Astrocyte (in vitro differentiated cells and primary cell): ENCODE measurements around the gene SHISA9. TPM values are rescaled to one million over a fixed set of nuclear protein-coding genes. Genes with fewer than 3 reads are reported as not detected.

Experiments
- DNase-seq: peaks from one replicate; pipeline ENCODE4 v3.0.0-alpha.2; 2010; ENCODE audit warnings: low read depth
- FAIRE-seq: peaks from 2 replicates; lab custom pipeline; 2011; peaks lifted over from hg19 to GRCh38; lab: Jason Lieb, UNC
- H2AFZ ChIP-seq: 2 replicates; pipeline ENCODE4 v1.6.0; 2012; ENCODE audit warnings: low read depth, low read length, inconsistent platforms
- H3K27ac ChIP-seq: 2 replicates; pipeline ENCODE4 v1.5.1; 2011; ENCODE audit warnings: low read depth, low read length, inconsistent platforms
- H3K27me3 ChIP-seq: 2 replicates; pipeline ENCODE4 v1.6.0; 2011; ENCODE audit warnings: low read length, inconsistent platforms; ENCODE audit not compliant: insufficient read depth
- H3K36me3 ChIP-seq: 2 replicates; pipeline ENCODE4 v1.5.1; 2011; ENCODE audit warnings: low read length, inconsistent platforms; ENCODE audit not compliant: insufficient read depth
- H3K4me1 ChIP-seq: 2 replicates; pipeline ENCODE4 v1.5.1; 2011; ENCODE audit warnings: low read length, inconsistent platforms; ENCODE audit not compliant: insufficient read depth
- H3K4me2 ChIP-seq: 2 replicates; pipeline ENCODE4 v1.6.0; 2012; ENCODE audit warnings: low read length, inconsistent platforms
- H3K4me3 ChIP-seq: 2 replicates; pipeline ENCODE4 v1.5.1; 2011; ENCODE audit warnings: low read depth, mild to moderate bottlenecking, low read length, inconsistent platforms; ENCODE audit not compliant: insufficient read depth
- H3K79me2 ChIP-seq: 2 replicates; pipeline ENCODE4 v1.6.0; 2012; ENCODE audit warnings: mild to moderate bottlenecking, low read length, inconsistent platforms; ENCODE audit not compliant: insufficient read depth
- H3K9ac ChIP-seq: 2 replicates; pipeline ENCODE4 v1.6.0; 2012; ENCODE audit warnings: mild to moderate bottlenecking, low read length, inconsistent platforms
- H3K9me3 ChIP-seq: 2 replicates; pipeline ENCODE4 v1.5.1; 2012; ENCODE audit warnings: low read depth, mild to moderate bottlenecking, low read length, inconsistent platforms; ENCODE audit not compliant: insufficient read depth
- H4K20me1 ChIP-seq: 2 replicates; pipeline ENCODE4 v1.6.0; 2012; ENCODE audit warnings: low read length, inconsistent platforms; ENCODE audit not compliant: insufficient read depth
- H3K27ac Mint-ChIP-seq: one replicate; pipeline ENCODE4 v1.8.0; 2021; ENCODE audit warnings: mild to moderate bottlenecking, mixed read lengths; ENCODE audit not compliant: unreplicated experiment
- H3K27me3 Mint-ChIP-seq: one replicate; pipeline ENCODE4 v1.8.0; 2021; ENCODE audit warnings: low read depth, mixed read lengths; ENCODE audit not compliant: unreplicated experiment
- H3K36me3 Mint-ChIP-seq: one replicate; pipeline ENCODE4 v1.8.0; 2021; ENCODE audit warnings: low read depth, mixed read lengths; ENCODE audit not compliant: unreplicated experiment
- H3K4me1 Mint-ChIP-seq: one replicate; pipeline ENCODE4 v1.8.0; 2021; ENCODE audit warnings: low read depth, mixed read lengths; ENCODE audit not compliant: unreplicated experiment
- H3K4me3 Mint-ChIP-seq: one replicate; pipeline ENCODE4 v1.8.0; 2021; ENCODE audit warnings: mild to moderate bottlenecking, moderate library complexity, mixed read lengths; ENCODE audit not compliant: unreplicated experiment
- H3K9me3 Mint-ChIP-seq: one replicate; pipeline ENCODE4 v1.8.0; 2021; ENCODE audit warnings: mild to moderate bottlenecking, mixed read lengths; ENCODE audit not compliant: unreplicated experiment
- CTCF ChIP-seq: IDR thresholded peaks from 2 replicates; pipeline ENCODE4 v1.5.1; 2011; ENCODE audit warnings: low read depth, mild to moderate bottlenecking, inconsistent platforms, low read length, moderate library complexity; ENCODE audit not compliant: insufficient read depth
- EZH2 ChIP-seq: IDR thresholded peaks from 2 replicates; pipeline ENCODE4 v1.6.1; 2012; ENCODE audit warnings: mild to moderate bottlenecking, low read length, inconsistent platforms; ENCODE audit not compliant: insufficient read depth
- total RNA-seq: library from RNA; stranded (reverse); gene quantifications from 2 replicates; pipeline ENCODE4 v1.2.1, GENCODE V29; 2021

SHISA9 gene
- total RNA-seq, 1 donor from 2014 or later, result 73.0 TPM

GRCh38 chr16:13018026-13018425 is 116.6 kb downstream of the SHISA9 start:
- no peak overlapping the region for H3K4me3 ChIP-seq
- Mint-ChIP-seq H3K27me3 (no peaks in the 10 kb centered on the region), H3K9me3 (no peaks in the 10 kb centered on the region), H3K4me3 (no peak overlapping the region), H3K36me3 (peaks cover 2% of the 10 kb centered on the region), H3K4me1 (peaks cover 11% of the 10 kb centered on the region), H3K27ac (no peak overlapping the region)
- no peak for TF ChIP-seq CTCF
- TF ChIP-seq EZH2, result no peak
- H3K36me3 ChIP-seq, result no peaks in the 10 kb centered on the region
- H3K4me1 ChIP-seq, result no peaks in the 10 kb centered on the region
- H3K9me3 ChIP-seq, result no peaks in the 10 kb centered on the region
- no peak for DNase-seq
- H3K4me2 ChIP-seq, result no peak overlapping the region
- no peaks in the 10 kb centered on the region for H4K20me1 ChIP-seq
- no peaks in the 10 kb centered on the region for H3K79me2 ChIP-seq
- FAIRE-seq, result no peak
- H3K9ac ChIP-seq, result no peak overlapping the region
- H2AFZ ChIP-seq, result no peak overlapping the region
- H3K27ac ChIP-seq, result no peak overlapping the region
- H3K27me3 ChIP-seq, result no peaks in the 10 kb centered on the region

- Histone ChIP-seq H4K20me1 (no peaks in the 10 kb centered on the region), H3K36me3 (no peaks in the 10 kb centered on the region), H2AFZ (no peak overlapping the region), H3K4me3 (no peak overlapping the region), H3K4me2 (peak overlapping the region; percentile 40), H3K27me3 (no peaks in the 10 kb centered on the region), H3K27ac (no peak overlapping the region), H3K79me2 (no peaks in the 10 kb centered on the region), H3K9me3 (no peaks in the 10 kb centered on the region), H3K4me1 (no peaks in the 10 kb centered on the region), H3K9ac (no peak overlapping the region)
- FAIRE-seq (no peak), DNase-seq (no peak)
- no peak overlapping the region for H3K4me3 Mint-ChIP-seq
- peaks cover 2% of the 10 kb centered on the region for H3K36me3 Mint-ChIP-seq
- peaks cover 4% of the 10 kb centered on the region for H3K4me1 Mint-ChIP-seq
- H3K27me3 Mint-ChIP-seq, result no peaks in the 10 kb centered on the region
- TF ChIP-seq CTCF, result no peak
- TF ChIP-seq EZH2, result no peak
- H3K27ac Mint-ChIP-seq, result peak overlapping the region; percentile 87
- H3K9me3 Mint-ChIP-seq, result peaks cover 2% of the 10 kb centered on the region
These were observed 120.6 kb downstream of the SHISA9 start for GRCh38 chr16:13021996-13022395.

GRCh38 chr16:13029786-13030185 is 128.4 kb downstream of the SHISA9 start:
- Histone ChIP-seq H3K9ac (no peak overlapping the region), H3K4me3 (no peak overlapping the region), H3K9me3 (no peaks in the 10 kb centered on the region), H3K4me1 (no peaks in the 10 kb centered on the region), H3K27me3 (no peaks in the 10 kb centered on the region), H4K20me1 (no peaks in the 10 kb centered on the region), H3K4me2 (no peak overlapping the region), H3K27ac (no peak overlapping the region), H3K36me3 (no peaks in the 10 kb centered on the region), H3K79me2 (no peaks in the 10 kb centered on the region), H2AFZ (no peak overlapping the region)
- no peaks in the 10 kb centered on the region for H3K27me3 Mint-ChIP-seq
- DNase-seq, result no peak
- no peaks in the 10 kb centered on the region for H3K4me1 Mint-ChIP-seq
- peaks cover 3% of the 10 kb centered on the region for H3K9me3 Mint-ChIP-seq
- no peaks in the 10 kb centered on the region for H3K36me3 Mint-ChIP-seq
- no peak overlapping the region for H3K27ac Mint-ChIP-seq
- FAIRE-seq, result no peak
- no peak for TF ChIP-seq CTCF
- TF ChIP-seq EZH2, result no peak
- H3K4me3 Mint-ChIP-seq, result no peak overlapping the region
